ENCODE measurements around the gene C2orf15.

The C2orf15 gene

GRCh38 chr2:99141110-99142108 is at the start of gene C2orf15:
C2orf15 (plus strand) TSS chr2:99141707; CDS start chr2:99150559, 8,852 bp downstream.
- TF ChIP-seq ZFX (IDR thresholded peaks at IDR 0.05) = 0 out of 2 replicates have a peak, but pooled peaks have one; percentile 20
- TF ChIP-seq, protein P1, sequence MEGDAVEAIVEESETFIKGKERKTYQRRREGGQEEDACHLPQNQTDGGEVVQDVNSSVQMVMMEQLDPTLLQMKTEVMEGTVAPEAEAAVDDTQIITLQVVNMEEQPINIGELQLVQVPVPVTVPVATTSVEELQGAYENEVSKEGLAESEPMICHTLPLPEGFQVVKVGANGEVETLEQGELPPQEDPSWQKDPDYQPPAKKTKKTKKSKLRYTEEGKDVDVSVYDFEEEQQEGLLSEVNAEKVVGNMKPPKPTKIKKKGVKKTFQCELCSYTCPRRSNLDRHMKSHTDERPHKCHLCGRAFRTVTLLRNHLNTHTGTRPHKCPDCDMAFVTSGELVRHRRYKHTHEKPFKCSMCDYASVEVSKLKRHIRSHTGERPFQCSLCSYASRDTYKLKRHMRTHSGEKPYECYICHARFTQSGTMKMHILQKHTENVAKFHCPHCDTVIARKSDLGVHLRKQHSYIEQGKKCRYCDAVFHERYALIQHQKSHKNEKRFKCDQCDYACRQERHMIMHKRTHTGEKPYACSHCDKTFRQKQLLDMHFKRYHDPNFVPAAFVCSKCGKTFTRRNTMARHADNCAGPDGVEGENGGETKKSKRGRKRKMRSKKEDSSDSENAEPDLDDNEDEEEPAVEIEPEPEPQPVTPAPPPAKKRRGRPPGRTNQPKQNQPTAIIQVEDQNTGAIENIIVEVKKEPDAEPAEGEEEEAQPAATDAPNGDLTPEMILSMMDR (conservative IDR thresholded peaks at IDR 0.05) = no peak

DNA sequence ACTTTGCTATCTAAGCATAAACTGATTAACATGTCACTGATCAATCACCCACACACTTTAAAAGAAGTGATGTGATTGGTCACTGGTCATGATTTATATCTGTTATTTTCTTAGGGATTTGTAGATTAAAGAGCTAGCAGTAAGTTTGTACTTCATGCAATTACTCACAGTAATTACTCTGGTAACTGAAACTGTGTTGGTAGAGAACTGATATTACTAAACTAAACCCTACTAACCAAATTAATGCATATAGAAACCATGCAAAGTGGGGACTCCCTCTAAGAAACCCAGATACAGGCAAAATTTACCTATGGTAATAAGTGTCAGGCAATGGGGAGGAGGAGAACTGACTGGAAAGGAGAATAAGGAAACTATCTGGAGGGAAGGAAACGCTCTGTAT is 44.8 kb upstream of the C2orf15 start:
- no peak overlapping the region for H3K27ac ChIP-seq
- TF ChIP-seq, protein P1 (conservative IDR thresholded peaks at IDR 0.05) = no peak
- no peak for TF ChIP-seq ZFX (IDR thresholded peaks at IDR 0.05)

More at GRCh38 chr2:99141110-99142108, at the start of gene C2orf15:
- H3K27ac ChIP-seq = peak within 1 kb of the TSS; percentile 79

DNA sequence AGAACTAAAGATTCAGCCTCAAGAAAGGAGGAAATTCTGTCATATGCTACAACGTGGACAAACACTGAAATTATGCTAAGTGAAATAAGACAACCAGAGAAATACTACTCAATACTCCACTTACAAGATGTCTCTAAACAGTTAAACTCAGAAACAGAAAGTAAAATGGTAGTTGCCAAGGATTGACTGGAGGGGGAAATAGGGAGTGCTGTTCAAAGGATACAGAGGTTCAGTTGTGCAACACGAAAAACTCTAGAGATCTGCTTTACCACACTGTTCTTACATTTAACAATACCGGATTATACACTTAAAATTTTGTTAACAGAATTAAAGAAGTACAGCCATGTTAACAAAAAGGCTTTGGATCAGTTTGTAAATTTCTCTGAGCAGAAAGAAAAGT is 39.8 kb upstream of the C2orf15 start:
- TF ChIP-seq ZFX (IDR thresholded peaks at IDR 0.05) = no peak
- TF ChIP-seq, protein P1 (conservative IDR thresholded peaks at IDR 0.05) = no peak
- H3K27ac ChIP-seq = no peak overlapping the region

- H3K27ac ChIP-seq = no peak overlapping the region
- TF ChIP-seq, protein P1 (conservative IDR thresholded peaks at IDR 0.05) = no peak
- TF ChIP-seq ZFX (IDR thresholded peaks at IDR 0.05) = no peak
Measured at GRCh38 chr2:99104006-99104405, 37.5 kb upstream of the C2orf15 start.

- TF ChIP-seq ZFX (IDR thresholded peaks at IDR 0.05) = no peak
- TF ChIP-seq, protein P1 (conservative IDR thresholded peaks at IDR 0.05) = no peak
- H3K27ac ChIP-seq = no peak overlapping the region
Measured at GRCh38 chr2:99106913-99107312, 34.6 kb upstream of the C2orf15 start.

GRCh38 chr2:99111236-99111635 is 30.3 kb upstream of the C2orf15 start:
- H3K27ac ChIP-seq = no peak overlapping the region
- TF ChIP-seq ZFX (IDR thresholded peaks at IDR 0.05) = no peak

DNA sequence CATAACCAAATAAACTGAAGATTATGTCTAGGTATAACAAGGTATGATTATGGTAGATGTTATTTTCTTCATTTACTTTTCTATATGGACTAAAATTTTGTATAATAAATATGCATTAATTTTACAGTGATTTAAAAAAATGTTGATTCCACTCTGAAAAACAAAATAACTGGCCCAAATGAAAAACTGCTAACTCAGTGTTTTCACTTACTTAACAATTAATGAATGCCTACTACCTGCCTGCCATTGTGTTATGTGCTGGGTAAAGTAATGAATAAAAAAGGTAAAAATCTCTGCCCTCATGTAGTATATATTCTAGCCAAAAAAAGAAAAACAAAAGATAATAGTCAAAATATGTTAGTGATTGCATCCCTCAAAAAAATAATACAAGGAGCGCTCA is 29.6 kb upstream of the C2orf15 start:
- H3K27ac ChIP-seq = no peak overlapping the region
- TF ChIP-seq ZFX (IDR thresholded peaks at IDR 0.05) = no peak
- TF ChIP-seq, protein P1 (conservative IDR thresholded peaks at IDR 0.05) = no peak

All from C4-2B (cell line).